ENCODE results near the gene CPN1.

GRCh38 chr10:100109670-100110069 lies 28.0 kb upstream of the CPN1 start:
- TF ChIP-seq CTCF (IDR thresholded peaks at IDR 0.05) (no peak), POLR2A (IDR thresholded peaks at IDR 0.05) (no peak)
